Endothelial cell of umbilical vein (primary cell): ENCODE data around the gene CIDEB.

ENCODE experiments used
- EZH2 ChIP-seq: IDR thresholded peaks from 2 replicates; pipeline ENCODE4 v1.6.1; 2012; ENCODE audit warnings: borderline replicate concordance, low read depth, mild to moderate bottlenecking, moderate library complexity, low read length, inconsistent platforms; ENCODE audit not compliant: severe bottlenecking
- FOS ChIP-seq: IDR thresholded peaks from 2 replicates; pipeline ENCODE4 v1.6.1; 2011; ENCODE audit warnings: mild to moderate bottlenecking, low read length, moderate library complexity, borderline replicate concordance; ENCODE audit not compliant: insufficient read depth
- GATA2 ChIP-seq: IDR thresholded peaks from 2 replicates; pipeline ENCODE4 v1.7.0; 2011; ENCODE audit warnings: low read depth, mild to moderate bottlenecking, moderate library complexity, mixed read lengths, low read length; ENCODE audit not compliant: insufficient read length, insufficient read depth
- JUN ChIP-seq: IDR thresholded peaks from 2 replicates; pipeline ENCODE4 v1.6.1; 2011; ENCODE audit warnings: borderline replicate concordance, low read depth; ENCODE audit not compliant: insufficient read length, insufficient read depth
- MYC ChIP-seq: IDR thresholded peaks from one replicate; pipeline ENCODE4 v1.6.1; 2011; ENCODE audit warnings: mild to moderate bottlenecking, low read depth, low read length
- POLR2A ChIP-seq: IDR thresholded peaks from 2 replicates; pipeline ENCODE4 v1.6.1; 2012; ENCODE audit warnings: low read depth, mild to moderate bottlenecking, control low read depth, low read length
- POLR2AphosphoS5 ChIP-seq: IDR thresholded peaks from 2 replicates; pipeline ENCODE4 v1.6.1; 2012; ENCODE audit warnings: low read depth, mild to moderate bottlenecking, control low read depth, low read length, moderate library complexity; ENCODE audit not compliant: insufficient read depth
- TF ChIP-seq, protein P1 (sequence below), 2 donors: IDR thresholded peaks; 1 replicate in 1 of 2; 2 replicates in 1 of 2; pipeline ENCODE4 v1.5.1; 2011; ENCODE audit warnings: low read length in 2 of 2, mild to moderate bottlenecking in 2 of 2, moderate library complexity in 2 of 2, control low read depth in 1 of 2, inconsistent platforms in 1 of 2, low read depth in 1 of 2; ENCODE audit not compliant: insufficient read depth in 1 of 2; ENCODE audit errors: extremely low read depth in 1 of 2
- TF ChIP-seq, protein P2 (sequence below): IDR thresholded peaks from 2 replicates; pipeline ENCODE4 v1.6.1; 2011; ENCODE audit not compliant: insufficient read depth, insufficient read length

DNA sequence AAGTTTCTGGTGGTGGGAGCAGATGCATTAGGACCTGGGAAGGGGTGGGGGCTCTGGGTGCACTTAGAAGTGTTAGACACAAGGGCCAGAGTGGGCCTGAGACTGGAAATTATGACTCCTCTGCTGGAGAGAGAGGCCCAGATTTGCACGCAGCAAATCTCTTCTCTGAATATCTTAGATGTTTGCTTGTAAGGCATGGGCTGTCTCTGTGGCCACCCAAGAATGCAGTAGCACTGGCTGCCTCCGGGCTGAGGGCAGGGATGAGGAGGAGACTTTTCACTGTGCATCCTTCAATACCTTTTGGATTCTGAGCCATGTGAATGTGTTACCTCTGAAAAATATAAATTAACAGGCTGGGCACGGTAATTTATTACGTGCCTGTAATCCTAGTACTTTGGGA, 22.4 kb downstream of the CIDEB start:
- TF ChIP-seq, protein P1, sequence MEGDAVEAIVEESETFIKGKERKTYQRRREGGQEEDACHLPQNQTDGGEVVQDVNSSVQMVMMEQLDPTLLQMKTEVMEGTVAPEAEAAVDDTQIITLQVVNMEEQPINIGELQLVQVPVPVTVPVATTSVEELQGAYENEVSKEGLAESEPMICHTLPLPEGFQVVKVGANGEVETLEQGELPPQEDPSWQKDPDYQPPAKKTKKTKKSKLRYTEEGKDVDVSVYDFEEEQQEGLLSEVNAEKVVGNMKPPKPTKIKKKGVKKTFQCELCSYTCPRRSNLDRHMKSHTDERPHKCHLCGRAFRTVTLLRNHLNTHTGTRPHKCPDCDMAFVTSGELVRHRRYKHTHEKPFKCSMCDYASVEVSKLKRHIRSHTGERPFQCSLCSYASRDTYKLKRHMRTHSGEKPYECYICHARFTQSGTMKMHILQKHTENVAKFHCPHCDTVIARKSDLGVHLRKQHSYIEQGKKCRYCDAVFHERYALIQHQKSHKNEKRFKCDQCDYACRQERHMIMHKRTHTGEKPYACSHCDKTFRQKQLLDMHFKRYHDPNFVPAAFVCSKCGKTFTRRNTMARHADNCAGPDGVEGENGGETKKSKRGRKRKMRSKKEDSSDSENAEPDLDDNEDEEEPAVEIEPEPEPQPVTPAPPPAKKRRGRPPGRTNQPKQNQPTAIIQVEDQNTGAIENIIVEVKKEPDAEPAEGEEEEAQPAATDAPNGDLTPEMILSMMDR (IDR thresholded peaks at IDR 0.05; ENCODE audit: extremely low read depth in 1 of 2, insufficient read depth in 1 of 2, low read depth in 1 of 2, low read length in 2 of 2) = no peak
- no peak for TF ChIP-seq JUN
- TF ChIP-seq, protein P2, sequence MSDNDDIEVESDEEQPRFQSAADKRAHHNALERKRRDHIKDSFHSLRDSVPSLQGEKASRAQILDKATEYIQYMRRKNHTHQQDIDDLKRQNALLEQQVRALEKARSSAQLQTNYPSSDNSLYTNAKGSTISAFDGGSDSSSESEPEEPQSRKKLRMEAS = no peak
- TF ChIP-seq POLR2A = no peak
- no peak for TF ChIP-seq POLR2AphosphoS5
- no peak for TF ChIP-seq EZH2
- TF ChIP-seq GATA2 = no peak
- no peak for TF ChIP-seq MYC
- TF ChIP-seq FOS = no peak
